GM23248 (cell line): ENCODE results near the gene AVP. TPM values are rescaled to one million over a fixed set of nuclear protein-coding genes. Genes with fewer than 3 reads are reported as not detected.

Source experiments
- DNase-seq: peaks from one replicate; pipeline ENCODE4 v3.0.0-alpha.2; 2015
- H2AFZ ChIP-seq: fragments of 200-600 bp; sonication (generic); 2 replicates; pipeline ENCODE4 v1.6.1; 2016; ENCODE audit warnings: antibody characterized with exemption
- H3F3A ChIP-seq: fragments of 200-600 bp; sonication (generic); 2 replicates; pipeline ENCODE4 v1.6.1; 2016; ENCODE audit warnings: mild to moderate bottlenecking, antibody characterized with exemption, mixed run types; ENCODE audit not compliant: insufficient read depth
- H3K27ac ChIP-seq: fragments of 200-600 bp; sonication (generic); 2 replicates; pipeline ENCODE4 v1.5.1; 2016; ENCODE audit warnings: mild to moderate bottlenecking
- H3K27me3 ChIP-seq: fragments of 200-600 bp; sonication (generic); replicated peaks from 2 replicates; pipeline ENCODE4 v1.6.1; 2016; ENCODE audit warnings: mild to moderate bottlenecking; ENCODE audit not compliant: insufficient read depth
- H3K36me3 ChIP-seq: fragments of 200-600 bp; sonication (generic); 2 replicates; pipeline ENCODE4 v1.6.1; 2016; ENCODE audit warnings: low read depth, mild to moderate bottlenecking
- H3K4me1 ChIP-seq: fragments of 200-600 bp; sonication (generic); 2 replicates; pipeline ENCODE4 v1.6.1; 2016; ENCODE audit warnings: mild to moderate bottlenecking; ENCODE audit not compliant: insufficient read depth
- H3K4me2 ChIP-seq: fragments of 200-600 bp; sonication (generic); one replicate; pipeline ENCODE4 v1.6.1; 2016; ENCODE audit warnings: mild to moderate bottlenecking; ENCODE audit not compliant: unreplicated experiment
- H3K4me3 ChIP-seq: fragments of 200-600 bp; sonication (generic); 2 replicates; pipeline ENCODE4 v1.5.1; 2016; ENCODE audit warnings: mild to moderate bottlenecking
- H3K79me2 ChIP-seq: fragments of 200-600 bp; sonication (generic); 2 replicates; pipeline ENCODE4 v1.6.1; 2016; ENCODE audit warnings: mild to moderate bottlenecking; ENCODE audit not compliant: insufficient read depth
- H3K9ac ChIP-seq: fragments of 200-600 bp; sonication (generic); 2 replicates; pipeline ENCODE4 v1.6.1; 2016; ENCODE audit warnings: mild to moderate bottlenecking
- H3K9me2 ChIP-seq: fragments of 200-600 bp; sonication (generic); 2 replicates; pipeline ENCODE4 v1.6.1; 2016; ENCODE audit warnings: mixed run types, mild to moderate bottlenecking, moderate library complexity; ENCODE audit not compliant: insufficient read depth
- H3K9me3 ChIP-seq: fragments of 200-600 bp; sonication (generic); one replicate; pipeline ENCODE4 v1.6.1; 2017; ENCODE audit warnings: low read depth
- H4K20me1 ChIP-seq: fragments of 200-600 bp; sonication (generic); 2 replicates; pipeline ENCODE4 v1.6.0; 2016; ENCODE audit not compliant: insufficient read depth
- EZH2 ChIP-seq: fragments of 200-600 bp; sonication (generic); IDR thresholded peaks from 2 replicates; pipeline ENCODE4 v1.6.1; 2018; ENCODE audit warnings: antibody characterized with exemption, mild to moderate bottlenecking; ENCODE audit not compliant: insufficient read depth, poor library complexity, severe bottlenecking
- EZH2phosphoT487 ChIP-seq: fragments of 200-600 bp; sonication (generic); IDR thresholded peaks from 2 replicates; pipeline ENCODE4 v1.6.1; 2018; ENCODE audit warnings: antibody characterized with exemption, moderate library complexity, mild to moderate bottlenecking, low read depth; ENCODE audit not compliant: insufficient read depth
- WGBS, 2 experiments: methylation state at CpG; one replicate each; pipeline ENCODE4 v1.1.6; 2015 to 2017; ENCODE audit warnings: low lambda C conversion rate in 2 of 2, low coverage in 1 of 2; ENCODE audit errors: missing lambda C conversion rate in 2 of 2; 5-methylcytosine and 5-hydroxymethylcytosine counted together
- in situ Hi-C: fragments of 300-500 bp; cut with MboI; formaldehyde crosslinking; loops from 2 replicates; pipeline ENCODE4 v1.15.0; 2020
- polyA plus RNA-seq: library from polyadenylated mRNA; unstranded; fragments of >200 nt; fragmentation: Nextera tagmentation; extraction: Ambion mirVana; gene quantifications from 2 replicates; pipeline ENCODE4 v1.2.1, GENCODE V29; 2016
- total RNA-seq: library from RNA; depleted of rRNA; stranded (reverse); fragments of >200 nt; shearing (Covaris generic); gene quantifications from 2 replicates; pipeline ENCODE4 v1.2.3, GENCODE V29; 2014; rRNA removed

AVP gene
- total and polyA plus RNA-seq, 2 experiments from 2014 or later = not detected

DNA sequence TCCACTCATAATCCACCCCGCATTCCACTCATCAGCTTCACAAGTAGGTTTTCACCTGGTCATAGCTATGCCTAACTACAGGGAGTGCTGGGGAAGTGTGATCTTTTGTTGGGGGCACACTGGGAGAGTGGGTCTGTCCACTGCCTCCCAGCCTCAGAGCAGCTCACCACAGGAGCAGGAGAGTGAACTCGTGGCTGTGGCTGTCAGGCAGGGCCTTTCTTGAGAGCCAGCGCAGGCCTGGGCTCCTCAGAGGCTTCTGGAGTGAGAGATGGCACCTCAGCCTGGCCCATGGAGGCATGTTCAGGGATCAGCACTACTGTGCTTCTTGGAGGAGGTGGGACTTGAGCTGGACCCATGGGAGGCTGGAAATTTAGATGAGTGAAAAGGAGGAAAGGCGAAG lies 45.1 kb downstream of the AVP start:
- no peaks in the 10 kb centered on the region for H3K9me3 ChIP-seq
- H3K4me1 ChIP-seq = peaks cover 7% of the 10 kb centered on the region; the same call in 1 of the 2 replicates
- peaks cover 7% of the 10 kb centered on the region; the same call in 1 of the 2 replicates for H3K36me3 ChIP-seq
- no peaks in the 10 kb centered on the region for H4K20me1 ChIP-seq
- no peaks in the 10 kb centered on the region for H3K27me3 ChIP-seq
- H3K9me2 ChIP-seq = no peaks in the 10 kb centered on the region
- H3K79me2 ChIP-seq = no peaks in the 10 kb centered on the region
- H3F3A ChIP-seq = 0 out of 2 replicates have a peak, but pooled peaks cover 6% of the 10 kb centered on the region
- TF ChIP-seq EZH2phosphoT487 = no peak
- no peak for TF ChIP-seq EZH2
- DNase-seq = no peak
- H3K27ac ChIP-seq = no peak overlapping the region
- no peak overlapping the region for H3K9ac ChIP-seq
- no peak overlapping the region for H3K4me3 ChIP-seq
- 97 to 98% methylated on average over 4 of the region's 4 CpGs for WGBS, 2 experiments
- in situ Hi-C loops = no loop called here
- H3K4me2 ChIP-seq = no peak overlapping the region
- no peak overlapping the region for H2AFZ ChIP-seq

DNA sequence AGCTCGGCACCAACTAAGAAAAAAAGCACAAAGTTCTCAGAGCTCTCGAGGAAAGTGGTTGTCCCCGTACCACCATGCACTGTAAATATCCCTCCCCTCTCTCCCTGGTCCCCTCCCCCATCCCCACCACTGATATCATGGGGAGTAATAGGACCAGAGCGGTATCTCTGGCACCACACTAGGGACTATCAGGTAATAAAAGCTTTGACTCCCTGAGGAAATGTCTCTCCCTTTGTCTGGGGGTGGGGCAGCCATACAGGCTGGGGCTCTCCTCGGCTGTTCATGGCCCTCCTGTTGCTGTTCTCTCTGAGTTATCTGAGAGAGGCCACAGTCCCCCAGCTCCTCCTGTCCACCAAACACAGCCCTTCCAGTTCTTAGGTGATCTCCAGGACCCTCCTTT lies 46.1 kb downstream of the AVP start:
- no peak for DNase-seq
- no peak for TF ChIP-seq EZH2
- no peak for TF ChIP-seq EZH2phosphoT487
- Histone ChIP-seq H3K9me3 (no peaks in the 10 kb centered on the region), H3K36me3 (peaks cover 7% of the 10 kb centered on the region; the same call in 1 of the 2 replicates), H3K4me2 (no peak overlapping the region), H2AFZ (no peak overlapping the region), H3K27ac (no peak overlapping the region), H4K20me1 (no peaks in the 10 kb centered on the region), H3K9me2 (no peaks in the 10 kb centered on the region), H3K4me3 (no peak overlapping the region), H3K9ac (no peak overlapping the region), H3K79me2 (no peaks in the 10 kb centered on the region), H3F3A (0 out of 2 replicates have a peak, but pooled peaks cover 6% of the 10 kb centered on the region), H3K4me1 (peaks cover 7% of the 10 kb centered on the region; the same call in 1 of the 2 replicates), H3K27me3 (no peaks in the 10 kb centered on the region)
- 86 to 91% methylated on average over 5 of the region's 5 CpGs for WGBS, 2 experiments
- in situ Hi-C loops = no loop called here

DNA sequence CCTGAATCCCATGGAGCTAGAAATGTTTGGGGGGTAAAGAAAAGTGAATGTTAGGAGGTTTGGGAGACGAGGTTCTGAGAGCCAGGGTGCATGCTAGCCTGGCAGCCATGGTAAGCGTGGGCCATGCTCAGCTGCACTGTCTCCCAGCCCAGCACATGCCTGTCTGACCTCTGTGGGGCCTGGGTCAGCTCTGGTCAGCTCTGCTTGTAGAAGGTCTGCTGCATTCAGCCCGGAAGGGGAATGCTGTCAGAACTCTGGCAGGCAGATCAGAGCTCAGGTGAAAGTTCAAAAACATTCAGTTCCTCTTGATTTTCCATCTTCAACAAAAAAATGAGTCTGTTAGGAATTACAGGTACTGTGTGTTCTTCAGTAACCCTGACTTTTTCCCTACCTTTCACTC lies 46.9 kb downstream of the AVP start:
- Histone ChIP-seq H3K9me3 (no peaks in the 10 kb centered on the region), H3K9ac (no peak overlapping the region), H2AFZ (no peak overlapping the region), H3K9me2 (no peaks in the 10 kb centered on the region), H3K36me3 (peaks cover 7% of the 10 kb centered on the region; the same call in 1 of the 2 replicates), H3K4me3 (no peak overlapping the region), H3K4me2 (no peak overlapping the region), H3K79me2 (no peaks in the 10 kb centered on the region), H4K20me1 (no peaks in the 10 kb centered on the region), H3K27me3 (no peaks in the 10 kb centered on the region), H3K4me1 (peaks cover 7% of the 10 kb centered on the region; the same call in 1 of the 2 replicates), H3F3A (0 out of 2 replicates have a peak, but pooled peaks cover 6% of the 10 kb centered on the region), H3K27ac (no peak overlapping the region)
- 59 to 65% methylated on average over 3 of the region's 3 CpGs for WGBS, 2 experiments
- in situ Hi-C loops = no loop called here
- TF ChIP-seq EZH2 = no peak
- TF ChIP-seq EZH2phosphoT487 = no peak
- DNase-seq = no peak

DNA sequence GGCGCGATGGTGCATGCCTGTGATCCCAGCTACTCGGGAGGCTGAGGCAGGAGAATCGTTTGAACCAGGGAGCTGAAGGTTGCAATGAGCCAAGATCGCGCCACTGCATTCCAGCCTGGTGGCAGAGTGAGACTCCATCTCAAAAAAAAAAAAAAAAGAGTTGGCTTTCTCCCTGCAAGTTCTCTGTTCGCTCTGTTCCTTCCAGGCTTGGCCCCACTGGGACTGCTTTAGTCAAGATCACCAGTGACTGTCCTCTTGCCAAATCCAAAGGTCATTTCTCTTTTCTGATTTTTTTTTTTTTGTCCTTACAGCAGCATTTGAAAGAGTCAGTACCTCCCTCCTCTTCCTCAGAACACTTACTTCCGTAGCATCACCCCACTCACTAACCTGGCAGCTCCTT lies 51.9 kb downstream of the AVP start:
- Histone ChIP-seq H3K4me2 (no peak overlapping the region), H3K36me3 (peaks cover under 1% of the 10 kb centered on the region; the same call in 1 of the 2 replicates), H3F3A (no peaks in the 10 kb centered on the region), H3K4me1 (no peaks in the 10 kb centered on the region), H2AFZ (no peak overlapping the region), H3K9me3 (no peaks in the 10 kb centered on the region), H3K9me2 (no peaks in the 10 kb centered on the region), H3K79me2 (no peaks in the 10 kb centered on the region), H3K27me3 (no peaks in the 10 kb centered on the region), H3K4me3 (no peak overlapping the region), H4K20me1 (no peaks in the 10 kb centered on the region), H3K27ac (no peak overlapping the region), H3K9ac (no peak overlapping the region)
- in situ Hi-C loops = no loop called here
- no peak for TF ChIP-seq EZH2phosphoT487
- TF ChIP-seq EZH2 = no peak
- no peak for DNase-seq
- WGBS, 2 experiments = 73 to 85% methylated on average over 7 to 8 of the region's 8 CpGs

Other genes starting within 250 kb of the AVP start
- gene PCED1A, start 244.1 kb downstream of the AVP start, total RNA-seq = 36.8 and 39.2 TPM in 2 replicates
- gene PCED1A, start 244.1 kb downstream of the AVP start, polyA plus RNA-seq = 17.3 and 20.7 TPM in 2 replicates
- gene VPS16, start 244.0 kb downstream of the AVP start, total RNA-seq = 35.2 and 36.2 TPM in 2 replicates
- gene VPS16, start 244.0 kb downstream of the AVP start, polyA plus RNA-seq = 23.0 and 24.2 TPM in 2 replicates
- gene PTPRA, start 211.2 kb downstream of the AVP start, total RNA-seq = 27.4 and 50.8 TPM in 2 replicates
- gene PTPRA, start 211.2 kb downstream of the AVP start, polyA plus RNA-seq = 37.4 and 37.9 TPM in 2 replicates
- gene GNRH2, start 41.1 kb downstream of the AVP start, total RNA-seq = not detected in 2 replicates
- not detected in 2 replicates for gene GNRH2, start 41.1 kb downstream of the AVP start, polyA plus RNA-seq
- gene MRPS26, start 38.7 kb downstream of the AVP start, total RNA-seq = 24.2 and 48.2 TPM in 2 replicates
- gene MRPS26, start 38.7 kb downstream of the AVP start, polyA plus RNA-seq = 44.5 and 48.2 TPM in 2 replicates
- not detected in 2 replicates for gene OXT, start 13.1 kb downstream of the AVP start, total RNA-seq
- gene OXT, start 13.1 kb downstream of the AVP start, polyA plus RNA-seq = 0.40 and 0.70 TPM in 2 replicates
- 12.5 and 15.7 TPM in 2 replicates for gene FASTKD5, start 75.1 kb upstream of the AVP start, total RNA-seq
- 11.2 and 11.3 TPM in 2 replicates for gene FASTKD5, start 75.1 kb upstream of the AVP start, polyA plus RNA-seq
- 3.8 and 6.4 TPM in 2 replicates for gene UBOX5, start 75.1 kb upstream of the AVP start, total RNA-seq
- gene UBOX5, start 75.1 kb upstream of the AVP start, polyA plus RNA-seq = 5.3 and 5.8 TPM in 2 replicates
- gene LZTS3, start 88.8 kb upstream of the AVP start, total RNA-seq = 9.0 and 12.1 TPM in 2 replicates
- 3.3 and 3.9 TPM in 2 replicates for gene LZTS3, start 88.8 kb upstream of the AVP start, polyA plus RNA-seq
- 50.8 and 63.0 TPM in 2 replicates for gene DDRGK1, start 120.0 kb upstream of the AVP start, total RNA-seq
- 55.9 and 56.7 TPM in 2 replicates for gene DDRGK1, start 120.0 kb upstream of the AVP start, polyA plus RNA-seq
- 43.6 and 47.2 TPM in 2 replicates for gene ITPA, start 124.8 kb upstream of the AVP start, total RNA-seq
- 63.8 and 72.4 TPM in 2 replicates for gene ITPA, start 124.8 kb upstream of the AVP start, polyA plus RNA-seq
- 0.63 and 0.65 TPM in 2 replicates for gene SLC4A11, start 154.5 kb upstream of the AVP start, total RNA-seq
- gene SLC4A11, start 154.5 kb upstream of the AVP start, polyA plus RNA-seq = 1.1 and 1.2 TPM in 2 replicates